GM18861 (cell line): ENCODE measurements around the gene CRTC3.

Source experiments
- ATAC-seq: cut with Tn5 transposase; IDR thresholded peaks from one replicate; pipeline ENCODE4 v1.9.1; 2021; ENCODE audit not compliant: unreplicated experiment

The CRTC3 gene

DNA sequence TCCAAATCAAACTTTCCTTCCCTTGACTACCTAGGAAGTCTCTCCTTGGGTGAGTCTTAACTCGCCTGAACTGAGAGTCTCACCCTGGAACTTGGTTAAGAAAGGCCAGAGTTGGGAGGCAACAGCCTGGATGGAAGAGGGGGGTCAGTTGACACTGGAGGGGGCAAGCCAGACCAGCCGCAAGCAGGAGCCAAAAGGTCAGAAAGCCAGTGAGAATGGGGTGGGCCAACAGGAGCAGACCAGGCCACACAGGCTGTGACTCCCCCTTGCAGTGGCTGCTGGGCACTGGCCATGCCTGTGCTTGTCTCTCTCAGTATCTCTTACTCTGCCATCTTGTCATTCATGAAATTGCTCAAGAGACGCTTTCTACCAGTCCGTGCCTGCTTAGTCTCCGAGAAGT, 32.9 kb downstream of the CRTC3 start:
- ATAC-seq, result no peak

DNA sequence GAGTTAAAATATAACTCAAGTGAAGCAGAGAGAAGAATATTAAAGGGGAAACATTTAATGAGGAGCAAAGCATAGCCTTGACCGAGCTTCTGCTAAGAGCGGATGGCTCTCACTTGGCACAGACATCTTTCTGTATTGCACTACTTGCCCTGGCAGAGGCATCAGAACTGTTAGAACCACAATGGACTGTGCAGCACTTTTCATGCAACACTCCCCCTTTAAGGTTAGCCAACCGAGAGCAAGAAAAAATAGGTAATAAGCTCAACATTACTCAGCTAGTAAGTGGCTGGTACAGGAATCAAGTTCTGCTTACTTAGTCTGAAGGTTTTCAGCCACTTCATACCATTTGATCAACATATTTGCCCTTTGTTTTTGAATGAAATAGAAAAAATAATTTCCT, 33.7 kb downstream of the CRTC3 start:
- ATAC-seq, result no peak

DNA sequence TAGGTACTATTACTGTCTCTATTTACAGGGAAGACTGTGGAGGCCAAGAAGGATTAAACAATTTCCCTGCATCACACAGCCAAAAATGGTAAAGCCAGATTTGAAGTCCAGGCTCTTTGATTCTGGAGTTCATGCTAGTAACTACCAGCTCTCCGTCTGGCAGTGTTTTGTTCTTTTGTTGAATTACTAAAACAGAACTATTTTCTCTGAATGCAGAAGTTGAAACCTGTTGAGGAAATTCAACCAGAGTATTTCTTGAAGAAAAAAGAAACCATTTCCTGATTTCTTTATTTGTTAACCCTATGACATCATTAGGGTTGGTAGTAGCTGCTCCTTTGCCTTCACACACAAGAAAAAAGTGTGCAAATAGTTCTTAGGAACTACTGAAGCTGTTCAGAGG, 34.3 kb downstream of the CRTC3 start:
- no peak for ATAC-seq

DNA sequence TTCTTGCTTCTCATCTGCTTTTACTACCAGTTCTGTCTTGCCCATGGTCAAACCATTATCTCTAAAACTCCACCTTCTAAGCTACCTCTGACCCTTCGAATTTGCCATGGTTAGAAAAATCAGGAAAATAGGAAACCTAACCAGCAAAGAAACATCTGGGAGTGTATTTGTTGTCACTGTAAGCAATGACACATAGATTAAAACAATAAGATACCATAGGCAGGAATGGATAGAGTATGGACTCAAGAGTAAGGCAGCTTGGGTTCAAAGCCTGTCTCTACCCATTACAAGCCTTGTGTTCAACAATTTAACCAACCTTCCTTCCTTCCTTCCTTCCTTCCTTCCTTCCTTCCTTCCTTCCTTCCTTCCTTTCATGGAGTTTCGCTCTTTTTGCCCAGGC, 34.9 kb downstream of the CRTC3 start:
- ATAC-seq, result no peak

DNA sequence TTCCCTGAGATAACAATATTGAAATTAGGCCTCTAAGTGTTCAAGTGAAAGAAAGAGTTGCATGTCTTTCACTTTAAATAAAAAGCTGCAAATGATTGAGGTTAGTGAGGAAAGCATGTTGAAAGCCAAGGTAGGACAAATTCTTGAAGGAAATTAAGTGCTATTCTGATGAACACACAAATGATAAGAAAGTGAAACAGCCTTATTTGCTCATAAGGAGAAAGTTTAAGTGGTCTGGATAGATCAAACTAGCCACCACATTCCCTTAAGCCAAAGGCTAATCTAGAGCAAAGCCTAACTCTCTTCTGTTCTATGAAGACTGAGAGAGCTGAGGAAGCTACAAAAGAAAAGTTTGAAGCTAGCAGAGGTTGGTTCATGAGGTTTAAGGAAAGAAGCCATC, 36.1 kb downstream of the CRTC3 start:
- no peak for ATAC-seq

DNA sequence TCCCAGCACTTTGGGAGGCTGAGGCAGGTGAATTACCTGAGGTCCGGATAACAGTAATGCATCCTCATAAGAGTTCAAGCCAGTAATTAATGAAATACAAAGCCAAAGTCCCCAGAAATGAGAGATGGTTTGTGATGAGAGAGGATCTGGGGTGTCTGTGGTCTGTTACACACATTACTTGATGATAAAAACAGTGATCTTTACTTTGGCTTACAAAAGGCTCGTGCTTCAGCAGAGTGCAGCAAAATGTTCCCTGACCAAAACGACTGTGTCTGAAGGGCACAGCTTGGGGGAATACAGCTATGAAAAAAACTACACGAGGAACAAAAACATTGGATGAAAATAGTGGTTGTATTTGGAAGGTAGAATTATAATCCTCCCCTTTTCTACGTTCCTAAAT, 40.9 kb downstream of the CRTC3 start:
- no peak for ATAC-seq

DNA sequence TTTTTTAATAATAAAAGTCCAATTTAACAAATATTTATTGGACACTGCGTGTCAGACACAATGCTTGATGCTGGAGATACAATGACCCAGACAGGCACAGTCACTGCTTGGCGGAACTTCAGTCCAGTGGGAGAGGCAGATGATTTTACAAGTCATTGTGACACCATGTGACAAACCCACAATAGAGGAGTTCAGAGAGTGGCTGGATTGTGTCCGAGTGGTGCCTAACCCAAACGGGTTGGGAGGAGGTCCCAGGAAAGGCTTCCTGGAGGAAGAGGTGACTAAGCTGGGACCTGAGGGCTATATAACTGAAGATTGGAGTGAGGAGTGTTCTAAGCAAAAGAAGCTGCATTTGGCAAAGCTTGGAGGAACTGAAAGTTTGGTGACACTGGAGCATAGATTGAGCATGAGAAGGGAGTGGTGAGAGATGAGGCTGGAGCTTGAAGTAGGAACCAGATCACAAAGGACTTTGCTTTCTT, 41.4 kb downstream of the CRTC3 start:
- ATAC-seq, result peak; percentile 47

DNA sequence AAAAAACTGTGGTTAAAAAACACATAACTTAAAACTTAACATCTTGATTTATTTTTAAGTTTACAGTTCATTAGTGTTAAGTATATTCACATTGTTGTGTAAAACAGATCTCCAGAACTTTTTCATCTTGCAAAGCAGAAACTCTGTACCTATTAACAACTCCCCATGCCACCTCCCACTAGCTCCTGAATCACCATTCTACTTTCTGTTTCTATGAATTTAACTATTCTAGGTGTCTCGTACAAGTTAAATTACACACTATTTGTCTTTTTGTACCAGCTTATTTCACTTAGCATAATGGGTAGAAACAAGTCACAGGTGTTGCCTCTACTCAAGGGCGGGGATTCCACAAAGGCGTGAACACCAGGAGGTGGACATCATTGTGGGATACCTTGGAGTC, 43.2 kb downstream of the CRTC3 start:
- ATAC-seq, result no peak

DNA sequence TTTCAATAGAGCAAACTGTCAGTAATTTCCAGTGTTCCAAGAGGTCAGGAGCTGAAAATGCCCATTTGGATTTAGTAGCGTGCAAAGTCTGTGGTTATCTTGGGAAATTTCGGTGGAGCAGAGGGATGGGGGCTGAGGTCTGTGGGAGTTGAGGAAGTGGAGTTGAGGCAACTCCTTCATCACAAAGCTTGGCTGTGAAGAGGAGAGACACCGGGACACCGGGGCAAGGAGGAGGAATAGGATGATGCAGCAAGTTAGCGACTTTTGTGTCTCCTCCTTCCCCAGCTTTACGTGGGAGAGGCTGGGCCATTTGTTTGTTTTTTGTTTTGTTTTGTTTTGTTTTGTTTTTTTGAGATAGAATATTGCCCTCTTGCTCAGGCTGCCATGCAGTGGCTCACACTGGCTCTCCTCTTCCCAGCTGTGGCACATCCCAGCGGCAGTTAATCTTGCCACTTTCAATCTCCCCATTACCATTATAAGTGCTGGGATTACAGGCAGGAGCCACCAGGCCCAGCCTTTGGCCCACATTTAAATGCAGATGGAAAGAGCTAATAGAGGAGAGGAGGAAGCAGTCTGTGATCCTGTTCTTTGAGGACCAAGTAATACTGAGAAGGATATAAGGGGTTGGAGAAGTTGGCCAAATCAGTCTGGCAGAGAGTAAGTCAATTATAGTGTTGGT, 47.1 kb downstream of the CRTC3 start:
- no peak for ATAC-seq

DNA sequence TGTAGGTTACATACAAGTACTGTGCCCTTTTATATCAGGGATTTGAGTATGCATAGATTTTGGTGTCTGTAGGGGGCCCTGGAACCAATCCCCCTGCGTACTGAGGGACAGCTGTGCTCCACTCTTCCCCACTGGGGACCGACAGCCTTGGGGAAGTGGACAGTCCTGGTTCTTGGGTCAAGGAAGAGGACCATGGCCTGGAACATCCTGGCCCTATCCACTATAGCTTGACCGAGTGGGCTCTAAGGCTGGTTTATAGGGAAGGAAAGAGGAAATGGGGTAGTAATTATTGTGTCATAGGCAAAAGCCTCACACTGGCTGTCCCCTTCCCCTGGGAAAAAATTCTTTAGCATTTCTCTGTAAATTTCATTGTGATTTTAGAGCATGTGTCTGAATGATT, 49.5 kb downstream of the CRTC3 start:
- ATAC-seq, result no peak

DNA sequence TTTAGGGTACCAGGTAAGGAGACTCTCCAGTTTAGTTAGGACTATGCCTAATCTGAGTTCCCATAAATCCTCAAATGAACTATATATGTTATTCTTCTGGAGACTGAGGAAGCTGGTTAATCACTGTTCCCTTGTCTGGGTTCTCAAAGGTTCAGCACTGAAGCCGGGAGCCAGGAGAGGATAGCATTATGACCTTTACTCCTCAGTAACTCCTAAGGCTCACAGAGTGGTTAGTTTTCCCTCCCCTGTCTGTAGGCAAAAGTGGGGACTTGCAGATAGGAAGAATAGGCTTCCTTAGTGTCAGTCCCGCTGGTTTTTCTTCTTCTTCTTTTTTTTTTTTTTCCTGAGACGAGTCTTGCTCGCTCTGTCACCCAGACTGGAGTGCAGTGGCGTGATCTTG, 50.4 kb downstream of the CRTC3 start:
- ATAC-seq, result no peak

DNA sequence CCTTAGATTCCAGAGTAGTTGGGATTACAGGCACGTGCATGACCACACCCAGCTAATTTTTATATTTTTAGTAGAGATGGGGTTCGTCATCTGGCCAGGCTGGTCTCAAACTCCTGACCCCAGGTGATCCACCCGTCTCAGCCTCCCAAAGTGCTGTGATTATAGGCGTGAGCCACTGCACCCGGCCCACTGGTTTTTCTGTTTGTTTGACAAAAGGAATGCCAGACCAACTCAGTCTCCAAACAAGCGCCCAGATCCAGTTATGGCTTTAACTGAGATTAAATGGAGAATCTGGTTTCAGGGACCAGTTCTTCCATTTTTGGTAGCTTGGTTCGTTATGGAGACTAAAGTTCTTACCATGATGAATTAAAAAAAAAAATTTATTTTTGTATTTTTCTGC, 50.8 kb downstream of the CRTC3 start:
- no peak for ATAC-seq

DNA sequence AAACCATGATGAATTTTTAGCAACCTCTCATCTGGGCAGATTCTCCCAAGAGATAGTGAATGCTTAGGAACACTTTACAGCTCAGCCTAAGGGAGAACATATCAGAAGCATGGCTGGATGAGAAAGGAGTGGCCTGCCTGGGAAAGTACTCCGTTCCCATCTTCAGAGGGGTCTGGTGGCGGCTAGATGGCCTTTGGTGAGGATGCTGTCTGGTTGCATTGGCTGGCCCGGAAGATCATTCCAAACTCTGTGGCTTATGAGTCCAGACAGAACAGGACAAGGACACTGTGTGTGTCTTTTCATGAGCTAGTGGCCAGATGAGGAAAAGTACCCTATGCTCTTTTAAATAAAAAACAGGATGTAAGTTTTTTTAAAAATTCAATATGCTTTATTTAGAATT, 51.2 kb downstream of the CRTC3 start:
- ATAC-seq, result no peak

DNA sequence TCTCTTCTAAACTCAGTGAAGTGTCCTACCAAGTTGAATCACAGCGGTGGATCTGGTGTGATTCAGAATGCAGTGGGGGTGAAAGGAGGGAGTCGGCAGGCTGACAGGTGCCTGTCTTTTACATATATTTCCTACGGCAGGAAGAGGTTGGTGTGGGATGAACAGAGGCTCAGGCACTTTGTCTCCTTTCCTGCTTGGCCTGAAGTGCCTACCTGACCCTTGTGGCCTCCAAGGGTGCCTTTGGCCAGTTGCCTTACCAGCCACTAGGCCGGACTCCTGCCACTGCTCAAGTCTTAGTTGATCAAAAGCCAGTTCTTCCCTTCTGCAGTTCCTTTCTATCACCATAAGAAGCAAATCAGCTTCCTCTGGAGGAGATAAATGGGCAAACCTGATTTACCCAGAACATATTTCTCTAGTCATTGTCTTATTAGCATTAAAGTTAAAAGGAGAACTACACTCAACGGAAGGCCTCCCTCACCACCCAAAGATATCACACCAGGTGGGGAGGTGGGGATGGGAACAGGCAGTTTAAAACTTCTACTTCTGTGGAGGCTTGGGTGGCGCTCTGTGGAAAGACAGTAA, 52.1 kb downstream of the CRTC3 start:
- no peak for ATAC-seq

DNA sequence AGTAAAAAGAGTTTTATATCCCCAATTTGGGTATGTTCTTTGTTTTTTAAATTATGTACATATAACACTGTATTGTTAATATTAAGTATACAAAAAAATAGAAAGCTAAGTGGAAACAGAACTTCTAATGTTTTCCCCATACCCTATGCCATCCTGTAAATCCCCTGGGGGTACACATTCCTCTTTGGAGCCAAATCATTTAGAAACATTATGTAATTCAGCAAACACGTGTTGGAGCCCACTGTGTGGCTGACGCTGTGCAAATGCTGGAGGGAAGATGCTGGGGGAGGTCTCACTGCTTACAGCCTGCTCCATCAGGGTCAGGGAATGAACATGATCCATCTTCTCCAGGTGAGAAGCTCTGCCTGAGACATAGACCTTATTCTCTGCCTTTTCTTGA, 52.8 kb downstream of the CRTC3 start:
- no peak for ATAC-seq

DNA sequence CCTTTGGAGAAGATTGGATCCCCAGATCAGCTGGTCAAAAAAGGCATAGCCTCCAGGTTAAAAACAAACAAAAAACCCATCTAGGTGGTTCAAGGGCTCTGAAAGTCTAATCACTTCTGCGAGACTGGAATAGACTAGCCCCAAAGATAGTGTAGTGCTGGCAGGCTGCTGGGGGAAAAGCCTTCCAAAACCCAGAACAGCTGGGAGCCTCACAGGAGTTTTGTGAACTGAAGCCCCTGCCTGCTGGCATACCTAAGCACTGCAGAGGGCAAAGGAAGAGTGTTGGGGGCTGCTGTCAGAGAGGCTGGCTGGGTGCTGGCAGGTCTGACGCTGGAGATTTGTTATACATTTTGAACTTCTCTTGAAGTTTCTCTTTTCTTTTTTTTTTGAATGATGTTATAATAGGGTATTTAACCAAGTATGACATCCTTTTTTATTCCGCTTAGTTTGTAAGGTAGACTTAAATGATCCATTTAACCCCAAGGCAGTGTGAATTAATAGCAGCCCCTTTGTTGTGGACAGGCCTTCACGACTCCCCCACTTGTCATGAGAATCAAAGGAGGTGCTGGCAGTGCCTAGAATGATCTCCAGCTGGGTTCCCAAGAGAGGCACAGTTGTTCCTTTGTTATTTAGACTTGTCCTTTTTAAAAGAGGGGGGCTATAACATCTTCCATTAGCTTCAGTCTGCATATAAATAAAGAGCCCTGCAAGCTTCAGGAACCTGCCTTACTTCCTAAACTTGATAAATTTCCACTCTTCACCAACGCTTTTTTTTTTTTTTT, 53.9 kb downstream of the CRTC3 start:
- no peak for ATAC-seq

DNA sequence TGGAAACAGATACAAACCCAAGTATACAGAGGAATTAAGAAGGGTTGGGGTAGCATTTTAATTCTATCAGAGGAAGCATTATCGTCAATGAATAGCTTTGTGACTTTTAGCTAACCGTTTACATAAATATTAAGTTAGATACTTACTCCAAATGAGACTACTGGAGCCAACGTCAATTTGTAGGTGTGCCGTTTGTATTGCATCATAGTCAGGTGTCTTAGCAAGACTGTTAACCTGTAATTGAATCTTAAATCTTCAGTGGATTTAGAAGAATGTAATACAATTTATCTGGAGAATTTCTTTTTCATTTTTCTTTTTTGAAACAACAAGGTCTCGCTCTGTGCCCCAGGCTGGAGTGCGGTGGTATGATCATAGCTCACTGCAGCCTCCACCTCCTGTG, 55.1 kb downstream of the CRTC3 start:
- no peak for ATAC-seq

DNA sequence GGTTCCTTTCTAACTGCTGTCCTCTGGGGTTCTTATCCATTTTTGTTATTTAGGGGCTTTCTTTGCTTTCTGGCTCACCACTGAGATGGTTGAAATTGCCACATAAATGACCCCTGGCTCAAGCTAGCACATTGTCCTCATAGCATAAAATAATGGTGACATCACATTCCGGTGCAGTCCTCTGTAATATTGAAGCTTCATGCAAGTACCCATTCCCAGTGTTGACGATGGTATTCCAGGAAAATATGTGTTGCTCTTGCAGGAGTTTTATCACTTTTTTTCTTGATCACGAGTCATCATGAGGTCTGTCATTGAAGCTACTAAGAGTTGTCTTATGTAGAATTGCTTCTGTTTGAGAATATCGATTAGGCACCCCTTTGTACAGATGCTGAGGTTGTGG, 56.1 kb downstream of the CRTC3 start:
- no peak for ATAC-seq

DNA sequence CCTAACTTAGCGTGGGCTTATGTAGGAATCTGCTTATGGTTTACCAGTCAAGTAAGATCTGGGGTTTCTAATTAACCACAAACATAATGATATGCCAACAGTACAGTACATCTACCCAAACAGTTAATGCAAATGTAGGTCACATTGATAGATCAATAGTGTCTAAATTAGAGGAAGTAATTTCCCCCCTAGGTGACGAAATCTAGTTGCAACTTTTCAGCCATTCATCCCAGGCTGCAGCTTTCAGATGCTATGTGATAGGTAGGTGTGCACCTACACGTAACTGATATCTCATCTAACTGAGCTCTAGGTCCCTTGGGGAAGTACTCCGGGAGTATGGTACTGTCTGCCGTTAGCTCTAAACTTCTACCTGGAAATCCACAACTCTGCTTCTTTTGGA, 57.2 kb downstream of the CRTC3 start:
- ATAC-seq, result no peak

DNA sequence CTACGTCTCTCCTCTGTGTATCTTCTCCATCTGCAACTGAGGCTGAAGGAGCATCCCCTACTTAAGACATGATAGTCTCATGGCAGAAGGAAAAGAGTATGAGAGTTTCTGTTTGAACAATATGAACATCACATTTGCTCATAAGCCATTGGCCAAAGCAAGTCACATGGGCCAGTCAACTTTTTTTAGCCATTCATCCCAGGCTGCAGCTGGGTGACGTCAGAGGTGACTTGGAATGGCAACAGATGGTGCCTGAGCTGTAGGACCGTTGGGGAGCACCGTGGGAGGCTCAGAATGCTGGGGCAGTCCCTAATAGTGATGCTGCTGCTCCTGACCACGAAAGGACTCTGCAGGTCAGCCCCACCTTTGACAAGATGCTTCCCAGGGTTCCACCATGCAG, 58.7 kb downstream of the CRTC3 start:
- ATAC-seq, result no peak

DNA sequence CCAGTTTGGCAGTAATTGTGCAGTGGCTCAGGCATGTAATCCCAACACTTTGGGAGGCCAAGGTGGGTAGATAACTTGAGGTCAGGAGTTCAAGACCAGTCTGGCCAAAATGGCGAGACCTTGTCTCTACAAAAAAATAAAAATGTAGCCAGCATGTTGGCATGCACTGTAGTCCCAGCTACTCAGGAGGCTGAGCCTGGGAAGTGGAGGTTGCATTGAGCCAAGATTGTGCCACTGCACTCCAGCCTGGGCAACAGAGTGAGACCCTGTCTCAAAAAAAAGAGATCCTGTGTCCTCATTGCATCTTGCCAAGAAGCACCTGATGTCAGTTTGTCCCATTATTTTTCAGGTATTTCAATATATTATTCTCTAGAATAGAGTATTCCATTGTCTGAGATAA, 61.8 kb downstream of the CRTC3 start:
- no peak for ATAC-seq

DNA sequence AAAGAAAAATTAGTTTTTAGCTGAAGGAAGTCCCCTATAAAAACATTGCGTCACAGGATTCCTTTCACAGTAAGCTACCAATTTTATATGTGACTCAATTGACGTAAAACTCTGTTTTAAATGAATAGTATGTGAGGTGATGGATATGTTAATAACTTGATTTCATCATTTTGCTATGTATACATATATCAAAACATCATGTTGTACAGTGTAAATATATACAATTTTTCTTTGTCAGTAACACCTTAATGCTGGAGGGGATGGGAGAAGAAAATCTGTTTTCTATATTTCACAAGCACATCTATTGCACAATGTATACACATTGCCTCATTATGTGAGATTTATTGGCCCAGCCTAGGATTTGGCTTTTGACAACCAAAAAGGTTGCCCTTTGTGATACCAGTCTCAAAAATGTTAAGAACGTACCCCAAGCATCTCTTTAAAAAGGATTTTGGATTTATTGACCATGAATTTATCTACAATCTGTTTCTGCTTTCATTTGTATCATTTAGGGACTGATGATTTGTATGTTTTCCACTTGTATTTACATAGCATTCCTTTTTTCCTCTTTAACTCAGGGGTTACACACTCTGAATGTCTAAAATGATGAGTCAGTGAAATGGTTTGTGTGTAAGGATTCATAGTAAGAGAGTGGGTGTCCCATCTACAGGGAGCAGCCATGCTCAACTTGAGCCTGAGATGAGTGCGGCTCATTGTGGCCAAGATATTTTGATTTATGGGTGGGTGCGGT, 62.6 kb downstream of the CRTC3 start:
- ATAC-seq, result no peak
